ENCODE results near the gene C13orf42. TPM values are rescaled to one million over a fixed set of nuclear protein-coding genes. Genes with fewer than 3 reads are reported as not detected.

Gene C13orf42
- total RNA-seq, 6 donors from 2014 or later = not detected

DNA sequence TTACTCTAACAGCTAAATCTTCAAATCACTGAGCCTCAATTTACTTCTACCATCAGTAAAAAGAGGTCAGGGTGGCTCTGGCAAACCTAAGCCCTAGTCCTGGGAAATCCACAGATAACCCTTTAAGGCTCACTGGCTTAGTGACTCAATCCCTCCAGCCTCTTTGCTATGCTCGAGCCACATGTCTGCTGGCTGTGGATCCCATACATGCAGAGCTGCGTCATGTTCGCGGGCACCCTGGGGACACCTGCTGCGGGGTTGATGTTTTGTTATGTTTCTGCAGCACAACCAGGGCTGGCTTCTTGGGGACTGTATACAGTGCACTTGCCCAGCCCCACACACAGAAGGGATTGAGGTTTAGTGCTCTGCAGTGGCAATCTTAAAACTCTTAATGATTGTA is 41.6 kb upstream of the C13orf42 start:
- Histone ChIP-seq H3K27me3 (no peaks in the 10 kb centered on the region), H3K4me1 (peaks cover 0 to 10% (median 4%) of the 10 kb centered on the region in 4 donors), H3K36me3 (no peaks in the 10 kb centered on the region), H3K9me3 (no peaks in the 10 kb centered on the region), H3K27ac (no peak overlapping the region), H3K4me3 (no peak overlapping the region)
- no peak for TF ChIP-seq POLR2A (IDR thresholded peaks at IDR 0.05)
- DNase-seq (no peak), ATAC-seq (ENCODE audit: low FRiP score in 2 of 2) (no peak)
- WGBS, 2 donors = 91 to 95% methylated on average over 4 to 5 of the region's 5 CpGs

DNA sequence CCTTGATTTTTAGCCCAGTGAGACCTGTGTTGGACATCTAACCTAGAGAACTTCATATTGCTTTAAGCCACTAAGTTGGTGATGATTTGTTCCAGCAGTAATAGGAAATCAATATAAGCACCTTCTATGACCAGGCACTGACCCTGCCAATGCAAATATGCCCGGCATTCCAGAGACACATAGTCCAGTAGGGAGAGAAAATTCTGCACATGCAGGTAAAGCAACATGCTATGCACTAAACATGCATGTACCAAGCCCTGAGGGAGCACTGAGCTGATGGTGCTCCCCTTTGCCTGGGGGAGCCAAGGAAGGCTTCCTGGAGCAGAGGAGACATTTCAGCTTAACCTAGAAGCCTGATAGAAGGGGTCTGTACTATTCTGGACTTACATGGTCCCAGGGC is 40.4 kb upstream of the C13orf42 start:
- no peak for DNase-seq
- WGBS, 2 donors = 64 to 89% methylated on average over 1 of the region's 1 CpG

DNA sequence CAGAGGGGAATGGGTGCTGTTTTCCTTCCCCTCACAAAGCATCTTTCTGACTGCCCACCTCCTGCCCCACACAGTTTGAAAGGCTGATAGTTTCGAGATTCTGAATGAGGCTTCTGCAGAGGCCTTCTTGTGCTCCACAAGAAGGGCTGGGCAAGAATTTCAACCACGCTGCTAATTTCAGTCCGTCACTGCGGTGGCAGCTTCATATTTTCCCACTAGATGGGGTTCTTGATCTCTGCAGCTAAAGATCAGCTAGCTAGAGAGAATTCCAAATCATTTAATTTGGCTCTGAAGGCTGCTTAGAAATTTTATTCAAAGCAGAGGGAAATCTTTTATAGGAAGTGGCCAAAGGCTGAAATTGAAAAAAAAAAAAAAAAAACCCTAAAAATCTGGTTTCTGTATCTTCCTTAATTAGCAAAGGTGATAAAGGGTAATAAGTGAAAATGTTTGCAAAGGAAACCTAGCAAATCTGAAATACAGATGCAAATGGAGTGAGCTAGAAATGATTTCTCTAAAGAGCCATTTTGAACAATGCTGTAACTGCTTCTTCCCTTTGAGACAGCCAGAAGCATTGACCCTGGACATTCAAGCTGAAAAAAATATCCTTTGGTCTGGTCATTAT is 38.0 kb upstream of the C13orf42 start:
- DNase-seq (no peak), ATAC-seq (ENCODE audit: low FRiP score in 2 of 2) (peak in 1 of 2 donors; percentile 44)
- H3K4me1 ChIP-seq = peaks cover 0 to 10% (median 3%) of the 10 kb centered on the region in 4 donors
- TF ChIP-seq, protein P1, sequence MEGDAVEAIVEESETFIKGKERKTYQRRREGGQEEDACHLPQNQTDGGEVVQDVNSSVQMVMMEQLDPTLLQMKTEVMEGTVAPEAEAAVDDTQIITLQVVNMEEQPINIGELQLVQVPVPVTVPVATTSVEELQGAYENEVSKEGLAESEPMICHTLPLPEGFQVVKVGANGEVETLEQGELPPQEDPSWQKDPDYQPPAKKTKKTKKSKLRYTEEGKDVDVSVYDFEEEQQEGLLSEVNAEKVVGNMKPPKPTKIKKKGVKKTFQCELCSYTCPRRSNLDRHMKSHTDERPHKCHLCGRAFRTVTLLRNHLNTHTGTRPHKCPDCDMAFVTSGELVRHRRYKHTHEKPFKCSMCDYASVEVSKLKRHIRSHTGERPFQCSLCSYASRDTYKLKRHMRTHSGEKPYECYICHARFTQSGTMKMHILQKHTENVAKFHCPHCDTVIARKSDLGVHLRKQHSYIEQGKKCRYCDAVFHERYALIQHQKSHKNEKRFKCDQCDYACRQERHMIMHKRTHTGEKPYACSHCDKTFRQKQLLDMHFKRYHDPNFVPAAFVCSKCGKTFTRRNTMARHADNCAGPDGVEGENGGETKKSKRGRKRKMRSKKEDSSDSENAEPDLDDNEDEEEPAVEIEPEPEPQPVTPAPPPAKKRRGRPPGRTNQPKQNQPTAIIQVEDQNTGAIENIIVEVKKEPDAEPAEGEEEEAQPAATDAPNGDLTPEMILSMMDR (IDR thresholded peaks at IDR 0.05) = peak in 4 of 6 experiments; percentile 44 to 50 (median 48)
- no peak for TF ChIP-seq POLR2A (IDR thresholded peaks at IDR 0.05)
- H3K27me3 ChIP-seq = no peaks in the 10 kb centered on the region
- H3K27ac ChIP-seq = peak overlapping the region in 2 of 4 donors; percentile 55 to 78
- H3K9me3 ChIP-seq = no peaks in the 10 kb centered on the region
- no peak overlapping the region for H3K4me3 ChIP-seq
- H3K36me3 ChIP-seq = no peaks in the 10 kb centered on the region
- 4 to 7% methylated on average over 4 of the region's 4 CpGs for WGBS, 2 donors

More for the DNA sequence above, 40.4 kb upstream of the C13orf42 start:
- H3K27ac ChIP-seq = no peak overlapping the region
- no peaks in the 10 kb centered on the region for H3K9me3 ChIP-seq
- ATAC-seq (ENCODE audit: low FRiP score in 2 of 2) = no peak
- H3K4me3 ChIP-seq = no peak overlapping the region
- H3K27me3 ChIP-seq = no peaks in the 10 kb centered on the region
- no peak for TF ChIP-seq POLR2AphosphoS5 (IDR thresholded peaks at IDR 0.05)
- TF ChIP-seq, protein P1 (IDR thresholded peaks at IDR 0.05) = no peak
- no peak for TF ChIP-seq POLR2A (IDR thresholded peaks at IDR 0.05)
- TF ChIP-seq EP300 (IDR thresholded peaks at IDR 0.05) = no peak
- peaks cover 0 to 10% (median 4%) of the 10 kb centered on the region in 4 donors for H3K4me1 ChIP-seq
- no peaks in the 10 kb centered on the region for H3K36me3 ChIP-seq

DNA sequence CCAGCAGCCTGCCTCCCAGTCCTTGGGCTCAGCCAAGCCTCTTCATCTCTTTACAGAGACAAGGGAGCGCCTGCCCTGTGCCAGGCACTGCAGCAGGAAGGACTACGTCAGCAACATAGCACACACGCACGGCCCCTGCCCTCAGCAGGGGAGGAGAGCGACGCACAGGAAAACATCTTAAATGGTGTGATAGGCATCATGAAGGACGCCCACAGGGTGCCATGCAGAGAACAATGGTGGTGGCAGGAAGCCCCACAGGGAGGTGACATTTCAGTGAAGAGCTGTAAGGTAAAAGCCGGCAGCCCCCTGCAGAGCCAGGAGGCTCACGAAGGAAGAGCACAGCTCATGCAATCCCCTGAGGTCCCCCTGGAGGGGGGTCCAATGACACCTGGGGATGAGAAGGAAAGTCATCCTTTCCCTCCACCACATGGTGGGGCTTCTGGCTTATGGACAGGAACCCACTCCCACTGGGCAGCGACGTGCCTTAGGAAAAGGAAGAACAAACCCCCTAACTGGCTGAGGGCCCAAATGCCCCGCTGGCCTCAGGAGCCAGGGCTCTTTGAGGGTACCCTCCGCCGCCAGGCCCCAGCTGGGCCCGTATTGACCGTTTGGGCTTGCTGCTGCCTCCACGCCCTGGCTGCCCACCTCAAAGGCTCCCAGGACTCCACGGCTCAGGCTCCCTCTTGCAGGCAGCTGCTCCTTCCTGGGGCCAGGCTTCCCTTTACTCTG is 37.3 kb upstream of the C13orf42 start:
- Histone ChIP-seq H3K27me3 (no peaks in the 10 kb centered on the region), H3K4me3 (no peak overlapping the region), H3K27ac (peak overlapping the region in 2 of 4 donors; percentile 55 to 78), H3K4me1 (peaks cover 0 to 10% (median 3%) of the 10 kb centered on the region in 4 donors), H3K9me3 (no peaks in the 10 kb centered on the region), H3K36me3 (no peaks in the 10 kb centered on the region)
- WGBS, 2 donors = 69 to 81% methylated on average over 9 to 14 of the region's 18 CpGs
- ATAC-seq (ENCODE audit: low FRiP score in 2 of 2) (peak; percentile 26 to 70), DNase-seq (peak; percentile 23 to 78)
- TF ChIP-seq EP300 (IDR thresholded peaks at IDR 0.05) (no peak), POLR2AphosphoS5 (IDR thresholded peaks at IDR 0.05) (peak; percentile 25 to 26)

DNA sequence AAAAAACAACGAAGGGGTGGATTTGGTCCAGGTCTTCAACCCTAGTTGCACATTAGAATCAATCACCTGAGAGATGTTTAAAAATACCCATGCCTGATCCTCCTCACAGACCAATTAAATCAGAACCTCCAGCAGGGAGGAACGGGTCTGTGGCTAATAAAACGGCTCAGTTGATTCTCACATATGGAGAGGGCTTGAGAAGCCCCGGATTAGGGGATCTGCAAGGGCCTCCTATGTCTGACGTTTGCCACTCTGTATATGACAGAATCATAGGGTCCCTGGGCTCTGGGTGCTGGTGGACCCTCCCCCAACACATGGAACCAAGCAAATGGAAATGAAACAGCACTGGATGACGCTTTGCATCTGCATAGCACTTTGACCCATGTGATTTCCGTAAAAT is 36.7 kb upstream of the C13orf42 start:
- Histone ChIP-seq H3K4me1 (peaks cover 0 to 10% (median 3%) of the 10 kb centered on the region in 4 donors), H3K9me3 (no peaks in the 10 kb centered on the region), H3K27me3 (no peaks in the 10 kb centered on the region), H3K4me3 (no peak overlapping the region), H3K36me3 (no peaks in the 10 kb centered on the region), H3K27ac (peak overlapping the region in 2 of 4 donors; percentile 2 to 78)
- DNase-seq (no peak), ATAC-seq (ENCODE audit: low FRiP score in 2 of 2) (peak in 1 of 2 donors; percentile 30)
- no peak for TF ChIP-seq EP300 (IDR thresholded peaks at IDR 0.05)
- WGBS, 2 donors = 76 to 86% methylated on average over 7 of the region's 7 CpGs

DNA sequence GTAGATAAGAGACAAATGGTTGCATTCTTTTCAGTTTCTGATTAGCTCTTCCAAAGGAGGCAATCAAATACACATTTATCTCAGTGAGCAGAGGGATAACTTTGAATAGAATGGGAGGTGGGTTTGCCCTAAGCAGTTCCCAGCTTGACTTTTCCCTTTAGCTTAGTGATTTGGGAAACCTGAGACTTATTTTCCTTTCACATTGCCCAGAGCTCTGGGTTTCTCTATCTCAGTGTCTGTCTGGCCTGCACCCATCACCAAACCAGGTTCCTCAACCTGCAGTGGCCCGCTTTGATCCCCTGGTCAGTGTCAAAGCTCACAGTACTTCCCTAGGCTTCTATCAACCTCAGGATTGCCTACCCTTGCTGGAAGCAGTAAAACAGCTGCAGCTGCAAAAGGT is 35.6 kb upstream of the C13orf42 start:
- H3K9me3 ChIP-seq = no peaks in the 10 kb centered on the region
- DNase-seq = no peak
- ATAC-seq (ENCODE audit: low FRiP score in 2 of 2) = peak in 1 of 2 donors; percentile 8
- TF ChIP-seq EP300 (IDR thresholded peaks at IDR 0.05) = no peak
- no peak for TF ChIP-seq POLR2AphosphoS5 (IDR thresholded peaks at IDR 0.05)
- no peak for TF ChIP-seq POLR2A (IDR thresholded peaks at IDR 0.05)
- TF ChIP-seq, protein P1 (IDR thresholded peaks at IDR 0.05) = no peak
- no peak overlapping the region for H3K27ac ChIP-seq
- WGBS, 2 donors = 91 to 94% methylated on average over 1 of the region's 1 CpG
- no peaks in the 10 kb centered on the region for H3K27me3 ChIP-seq
- no peaks in the 10 kb centered on the region for H3K36me3 ChIP-seq
- H3K4me3 ChIP-seq = no peak overlapping the region
- H3K4me1 ChIP-seq = peaks cover 0 to 10% (median 3%) of the 10 kb centered on the region in 4 donors
